ENCODE results near the gene DNAJC1.

DNAJC1 gene

DNA sequence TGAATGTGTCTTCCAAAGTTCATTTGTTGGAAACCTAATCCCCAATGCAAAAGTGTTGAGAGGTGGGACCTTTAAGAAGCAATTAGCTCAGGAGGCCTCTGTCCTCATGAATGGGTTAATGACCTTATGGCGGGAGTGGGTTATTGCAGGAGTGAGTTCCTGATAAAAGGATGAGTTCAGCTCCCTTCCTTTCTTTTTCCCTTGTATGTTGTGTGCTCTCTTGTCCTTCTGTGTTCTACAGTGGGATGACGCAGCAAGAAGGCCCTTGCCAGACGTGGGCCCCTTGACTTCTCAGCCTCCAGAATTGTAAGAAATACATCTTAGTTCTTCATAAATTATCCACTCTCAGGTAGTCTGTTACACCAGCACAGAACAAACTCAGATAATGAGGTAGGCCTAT is 206.0 kb downstream of the DNAJC1 start:
- Histone ChIP-seq H3K79me2 (ENCODE audit: low read length) (no peaks in the 10 kb centered on the region), H3K36me3 (replicated peaks; ENCODE audit: insufficient read depth, low read length) (no peaks in the 10 kb centered on the region), H3K4me1 (ENCODE audit: low read length) (no peaks in the 10 kb centered on the region), H2AFZ (ENCODE audit: low read length) (no peak overlapping the region), H3K4me3 (ENCODE audit: low read length) (no peak overlapping the region), H3K27ac (ENCODE audit: low read length) (no peak overlapping the region), H3K27me3 (replicated peaks; ENCODE audit: insufficient read depth, low read length) (no peaks in the 10 kb centered on the region), H3F3A (ENCODE audit: insufficient read depth, low read length) (no peaks in the 10 kb centered on the region), H4K20me1 (ENCODE audit: insufficient read depth, low read length) (no peaks in the 10 kb centered on the region), H3K4me2 (ENCODE audit: low read depth, low read length) (no peak overlapping the region), H3K9me3 (replicated peaks; ENCODE audit: insufficient read depth, low read length) (no peaks in the 10 kb centered on the region), H3K9ac (ENCODE audit: low read length) (no peak overlapping the region), H3K9me2 (replicated peaks; ENCODE audit: insufficient read depth, low read length) (no peaks in the 10 kb centered on the region)
- DNase-seq = no peak
- TF ChIP-seq EZH2phosphoT487 (IDR thresholded peaks at IDR 0.05; ENCODE audit: low read length) (no peak), EZH2 (optimal IDR thresholded peaks at IDR 0.05; ENCODE audit: low read depth, low read length) (no peak)
- TF ChIP-seq, protein P1, sequence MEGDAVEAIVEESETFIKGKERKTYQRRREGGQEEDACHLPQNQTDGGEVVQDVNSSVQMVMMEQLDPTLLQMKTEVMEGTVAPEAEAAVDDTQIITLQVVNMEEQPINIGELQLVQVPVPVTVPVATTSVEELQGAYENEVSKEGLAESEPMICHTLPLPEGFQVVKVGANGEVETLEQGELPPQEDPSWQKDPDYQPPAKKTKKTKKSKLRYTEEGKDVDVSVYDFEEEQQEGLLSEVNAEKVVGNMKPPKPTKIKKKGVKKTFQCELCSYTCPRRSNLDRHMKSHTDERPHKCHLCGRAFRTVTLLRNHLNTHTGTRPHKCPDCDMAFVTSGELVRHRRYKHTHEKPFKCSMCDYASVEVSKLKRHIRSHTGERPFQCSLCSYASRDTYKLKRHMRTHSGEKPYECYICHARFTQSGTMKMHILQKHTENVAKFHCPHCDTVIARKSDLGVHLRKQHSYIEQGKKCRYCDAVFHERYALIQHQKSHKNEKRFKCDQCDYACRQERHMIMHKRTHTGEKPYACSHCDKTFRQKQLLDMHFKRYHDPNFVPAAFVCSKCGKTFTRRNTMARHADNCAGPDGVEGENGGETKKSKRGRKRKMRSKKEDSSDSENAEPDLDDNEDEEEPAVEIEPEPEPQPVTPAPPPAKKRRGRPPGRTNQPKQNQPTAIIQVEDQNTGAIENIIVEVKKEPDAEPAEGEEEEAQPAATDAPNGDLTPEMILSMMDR (IDR thresholded peaks at IDR 0.05; ENCODE audit: low read length) = no peak

DNA sequence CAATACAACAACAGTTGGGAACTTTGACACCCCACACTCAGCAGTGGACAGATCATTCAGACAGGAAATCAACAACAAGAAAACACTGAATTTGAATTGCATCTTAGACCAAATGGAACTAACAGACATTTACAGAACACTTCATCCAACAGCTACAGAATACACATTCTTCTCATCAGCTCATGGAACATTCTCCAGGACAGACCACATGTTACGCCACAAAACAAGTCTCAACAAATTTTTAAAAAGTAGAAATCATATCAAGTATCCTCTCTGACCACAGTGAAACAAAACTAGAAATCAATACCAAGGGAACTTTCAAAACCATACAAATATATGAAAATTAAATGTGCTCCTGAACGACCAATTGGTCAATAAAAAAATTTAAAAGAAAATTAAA is 212.3 kb downstream of the DNAJC1 start:
- no peaks in the 10 kb centered on the region for H3F3A ChIP-seq (ENCODE audit: insufficient read depth, low read length)
- no peak overlapping the region for H3K9ac ChIP-seq (ENCODE audit: low read length)
- H3K79me2 ChIP-seq (ENCODE audit: low read length) = peaks cover 24% of the 10 kb centered on the region
- H3K9me3 ChIP-seq (replicated peaks; ENCODE audit: insufficient read depth, low read length) = no peaks in the 10 kb centered on the region
- H3K4me3 ChIP-seq (ENCODE audit: low read length) = no peak overlapping the region
- H3K4me2 ChIP-seq (ENCODE audit: low read depth, low read length) = no peak overlapping the region
- H3K36me3 ChIP-seq (replicated peaks; ENCODE audit: insufficient read depth, low read length) = 0 out of 2 replicates have a peak, but pooled peaks cover 3% of the 10 kb centered on the region
- H3K27me3 ChIP-seq (replicated peaks; ENCODE audit: insufficient read depth, low read length) = no peaks in the 10 kb centered on the region
- DNase-seq = no peak
- no peak overlapping the region for H3K27ac ChIP-seq (ENCODE audit: low read length)
- no peaks in the 10 kb centered on the region for H3K4me1 ChIP-seq (ENCODE audit: low read length)
- no peaks in the 10 kb centered on the region for H3K9me2 ChIP-seq (replicated peaks; ENCODE audit: insufficient read depth, low read length)
- TF ChIP-seq EZH2 (optimal IDR thresholded peaks at IDR 0.05; ENCODE audit: low read depth, low read length) = no peak
- TF ChIP-seq, protein P1 (IDR thresholded peaks at IDR 0.05; ENCODE audit: low read length) = no peak
- TF ChIP-seq EZH2phosphoT487 (IDR thresholded peaks at IDR 0.05; ENCODE audit: low read length) = no peak
- H2AFZ ChIP-seq (ENCODE audit: low read length) = no peak overlapping the region
- H4K20me1 ChIP-seq (ENCODE audit: insufficient read depth, low read length) = no peaks in the 10 kb centered on the region

DNA sequence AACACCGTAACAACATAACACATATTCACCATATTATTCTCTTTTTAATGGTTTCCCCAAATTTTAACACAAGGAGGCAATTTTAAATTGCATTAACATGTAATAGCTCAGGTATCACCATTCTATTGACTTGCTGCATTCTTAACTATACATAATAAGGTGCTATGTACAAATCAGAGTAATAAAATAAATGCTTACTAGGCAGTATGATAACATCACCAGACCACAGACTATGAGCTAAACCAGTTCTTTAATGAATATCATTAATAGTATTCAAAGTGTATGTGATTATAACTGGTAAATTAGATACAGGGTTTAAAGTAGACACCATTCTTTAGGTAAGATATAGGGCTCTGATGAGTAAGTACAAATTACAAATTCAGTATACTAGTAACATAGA is 226.6 kb downstream of the DNAJC1 start:
- Histone ChIP-seq H2AFZ (ENCODE audit: low read length) (no peak overlapping the region), H3K27me3 (replicated peaks; ENCODE audit: insufficient read depth, low read length) (no peaks in the 10 kb centered on the region), H4K20me1 (ENCODE audit: insufficient read depth, low read length) (no peaks in the 10 kb centered on the region), H3K9me2 (replicated peaks; ENCODE audit: insufficient read depth, low read length) (no peaks in the 10 kb centered on the region), H3K9me3 (replicated peaks; ENCODE audit: insufficient read depth, low read length) (no peaks in the 10 kb centered on the region), H3K4me1 (ENCODE audit: low read length) (no peaks in the 10 kb centered on the region), H3K36me3 (replicated peaks; ENCODE audit: insufficient read depth, low read length) (no peaks in the 10 kb centered on the region), H3K79me2 (ENCODE audit: low read length) (0 out of 2 replicates have a peak, but pooled peaks cover 5% of the 10 kb centered on the region), H3K4me2 (ENCODE audit: low read depth, low read length) (no peak overlapping the region), H3K4me3 (ENCODE audit: low read length) (no peak overlapping the region), H3F3A (ENCODE audit: insufficient read depth, low read length) (no peaks in the 10 kb centered on the region), H3K27ac (ENCODE audit: low read length) (no peak overlapping the region), H3K9ac (ENCODE audit: low read length) (no peak overlapping the region)
- TF ChIP-seq EZH2 (optimal IDR thresholded peaks at IDR 0.05; ENCODE audit: low read depth, low read length) (no peak), EZH2phosphoT487 (IDR thresholded peaks at IDR 0.05; ENCODE audit: low read length) (no peak)
- TF ChIP-seq, protein P1 (IDR thresholded peaks at IDR 0.05; ENCODE audit: low read length) = no peak
- DNase-seq = no peak
